ENCODE data around the gene SC5D.

The SC5D gene

DNA sequence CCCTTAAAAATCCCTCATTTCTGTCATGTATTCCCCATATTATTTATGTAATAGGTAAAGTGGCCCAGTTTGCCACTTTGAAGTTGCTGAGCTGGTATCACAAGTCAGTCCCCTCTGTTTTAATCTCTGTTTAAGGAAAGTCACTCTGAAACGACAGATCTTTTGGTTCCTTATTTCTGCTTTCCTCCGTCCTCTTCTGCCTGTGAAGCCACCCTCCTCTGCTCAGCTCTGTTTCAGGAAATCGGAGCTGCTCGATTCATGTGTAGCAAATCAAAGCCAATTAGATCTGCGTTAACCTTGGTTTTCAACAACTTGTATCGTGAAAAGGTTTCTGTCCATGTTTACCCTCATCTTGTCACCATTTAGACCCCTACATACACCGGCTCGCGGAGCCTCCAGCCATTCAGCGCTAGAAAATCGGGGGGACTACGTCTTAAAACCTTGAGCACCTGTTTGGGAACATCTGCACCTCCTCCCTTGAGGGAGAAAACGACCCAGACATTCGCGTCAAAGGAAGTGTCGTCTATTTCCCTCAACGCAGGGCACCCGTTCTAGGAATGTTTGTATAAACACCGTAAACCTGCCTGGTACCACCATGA, 576 bp upstream of the SC5D start:
- peak in 14 of 56 donors; percentile 26 to 85 (median 50) for DNase-seq

- no peak for DNase-seq
These were observed 670 bp downstream of the SC5D start for GRCh38 chr11:121293288-121293594.

DNA sequence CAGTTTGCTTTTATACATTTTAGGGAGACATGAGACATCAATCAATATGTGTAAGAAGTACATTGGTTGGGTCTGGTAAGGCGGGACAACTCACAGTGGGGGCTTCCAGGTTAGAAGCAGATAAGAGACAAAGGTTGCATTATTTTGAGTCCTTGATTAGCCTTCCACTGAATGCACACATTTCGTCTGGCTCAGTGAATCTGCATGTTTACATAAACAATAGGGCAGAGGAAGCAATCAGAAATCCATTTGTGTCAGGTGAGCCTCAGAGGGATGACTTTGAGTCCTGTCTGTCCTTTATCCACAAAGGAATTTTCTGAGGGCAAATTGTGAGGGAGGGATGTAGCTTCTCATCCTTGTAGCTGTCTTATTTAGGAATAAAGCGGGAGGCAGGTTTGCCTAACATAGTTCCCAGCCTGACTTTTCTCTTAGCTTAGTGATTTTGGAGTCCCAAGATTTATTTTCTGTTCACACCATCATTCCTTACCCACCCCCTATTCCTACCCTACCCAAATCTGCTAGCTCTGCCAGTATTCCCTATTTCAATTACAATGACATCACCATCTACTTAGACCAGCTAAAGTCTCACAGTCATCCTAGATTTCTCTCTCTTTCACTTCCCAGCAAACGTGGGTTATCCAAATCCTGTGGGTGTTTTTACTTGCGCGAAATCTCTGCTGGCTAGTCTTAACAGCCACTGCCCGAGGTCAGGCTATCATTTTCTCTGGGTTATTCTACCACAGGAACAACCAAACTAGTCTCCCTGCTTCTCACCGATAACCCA, 2.9 kb downstream of the SC5D start:
- no peak for DNase-seq

DNA sequence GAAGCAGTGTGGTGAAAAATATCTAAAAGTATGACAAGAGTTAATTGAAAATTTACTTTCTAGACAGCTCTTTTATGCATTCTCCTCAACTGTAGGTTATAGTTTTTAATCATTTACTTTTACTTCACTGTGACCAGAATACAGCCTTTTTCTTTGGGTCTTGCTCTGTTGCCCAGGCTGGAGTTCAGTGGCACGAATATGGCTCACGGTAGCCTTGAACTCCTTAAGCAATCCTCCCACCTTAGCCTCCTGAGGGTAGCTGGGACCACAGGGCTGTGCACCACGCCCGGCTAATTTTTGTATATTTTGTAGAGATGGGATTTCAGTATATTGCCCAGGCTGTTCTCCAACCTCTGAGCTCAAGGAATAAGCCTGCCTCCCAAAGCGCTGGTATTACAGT, 5.3 kb downstream of the SC5D start:
- DNase-seq = no peak

DNA sequence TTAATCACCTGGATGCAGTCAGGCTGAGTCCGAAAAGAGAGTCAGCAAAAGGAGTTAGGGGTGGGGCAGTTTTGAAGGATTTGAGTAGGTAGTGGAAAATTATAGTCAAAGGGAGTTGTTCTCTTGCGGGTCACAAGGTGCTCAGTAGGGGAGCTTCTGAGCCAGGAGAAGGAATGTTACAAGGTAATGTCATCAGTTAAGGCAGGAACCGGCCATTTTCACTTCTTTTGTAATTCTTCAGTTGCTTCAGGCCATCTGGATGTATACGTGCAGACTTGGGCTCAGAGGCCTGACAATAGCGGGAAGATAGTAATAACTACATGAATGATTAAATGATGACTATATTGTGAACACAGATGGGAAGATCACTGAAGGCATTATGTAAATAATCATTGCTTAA, 6.2 kb downstream of the SC5D start:
- no peak for DNase-seq

DNA sequence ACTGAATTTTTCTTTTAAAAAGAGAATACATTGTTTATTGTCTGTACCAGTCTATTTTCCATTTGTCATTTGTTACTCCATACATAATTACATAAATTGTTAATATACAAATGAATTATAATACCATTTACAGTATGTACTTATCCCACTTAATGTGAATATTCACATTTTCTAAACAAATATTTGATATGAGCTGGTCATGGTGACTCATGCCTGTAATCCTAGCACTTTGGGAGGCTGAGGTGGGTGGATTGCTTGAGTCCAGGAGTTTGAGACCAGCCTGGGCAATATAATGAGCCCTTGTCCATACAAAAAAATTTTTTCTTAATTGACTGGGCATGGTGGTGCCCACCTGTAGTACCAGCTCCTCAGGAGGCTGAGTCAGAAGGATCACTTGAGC, 6.8 kb downstream of the SC5D start:
- DNase-seq = no peak

GRCh38 chr11:121300313-121300971, 7.9 kb downstream of the SC5D start:
- no peak for DNase-seq

DNA sequence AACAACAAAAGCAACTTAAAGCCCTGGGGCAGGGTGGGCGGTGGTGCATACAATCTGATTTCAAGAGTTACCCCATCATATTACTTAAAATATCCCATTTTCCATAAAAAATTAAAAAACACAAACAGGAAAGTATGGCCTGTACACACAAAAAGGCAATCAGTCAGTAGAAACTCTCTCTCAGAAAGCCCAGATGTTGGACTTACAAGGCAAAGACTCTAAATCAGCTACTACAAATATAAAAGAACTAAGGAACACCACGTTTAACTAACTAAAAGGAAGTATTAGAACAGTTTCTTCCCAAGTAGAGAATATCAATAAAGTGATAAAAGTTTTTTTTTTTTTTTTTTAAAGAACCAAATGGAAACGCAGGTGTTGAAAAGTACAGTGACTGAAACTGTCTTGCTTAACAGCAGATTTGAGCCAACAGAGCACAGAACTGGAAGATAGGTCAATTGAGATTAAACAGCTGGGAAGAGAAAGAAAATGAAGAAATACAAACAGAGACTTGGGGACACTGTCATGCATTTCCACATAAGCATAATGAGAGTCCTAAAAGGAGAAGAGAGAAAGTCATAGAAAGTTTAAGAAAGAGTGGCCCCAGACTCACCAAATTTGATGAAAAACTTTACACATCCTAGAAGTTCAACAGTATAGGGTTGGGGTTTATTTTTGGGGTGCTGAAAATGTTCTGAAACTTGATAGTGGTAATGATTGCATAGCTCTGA, 8.6 kb downstream of the SC5D start:
- DNase-seq = no peak

- DNase-seq = no peak
These were observed 12.2 kb downstream of the SC5D start for GRCh38 chr11:121304759-121305158.

DNA sequence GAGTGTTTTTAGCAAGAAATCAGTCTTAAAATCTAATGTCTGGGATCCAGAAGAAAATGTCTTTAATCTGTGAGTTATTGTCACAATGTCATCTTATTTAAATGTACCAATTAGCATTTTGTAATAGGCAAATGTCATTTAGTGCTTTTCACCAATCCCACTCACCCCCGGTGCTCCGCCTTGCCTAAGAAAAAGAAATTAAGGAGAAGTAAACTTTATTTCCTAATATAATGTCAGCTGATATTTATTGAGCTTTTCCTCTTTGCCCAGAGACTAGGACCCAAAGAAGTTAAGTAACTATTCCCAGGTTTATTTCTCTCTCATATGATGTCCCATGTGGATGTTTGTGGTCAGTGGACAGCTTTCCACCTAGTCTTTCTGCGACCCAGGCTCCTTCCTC, 16.2 kb downstream of the SC5D start:
- no peak for DNase-seq

DNA sequence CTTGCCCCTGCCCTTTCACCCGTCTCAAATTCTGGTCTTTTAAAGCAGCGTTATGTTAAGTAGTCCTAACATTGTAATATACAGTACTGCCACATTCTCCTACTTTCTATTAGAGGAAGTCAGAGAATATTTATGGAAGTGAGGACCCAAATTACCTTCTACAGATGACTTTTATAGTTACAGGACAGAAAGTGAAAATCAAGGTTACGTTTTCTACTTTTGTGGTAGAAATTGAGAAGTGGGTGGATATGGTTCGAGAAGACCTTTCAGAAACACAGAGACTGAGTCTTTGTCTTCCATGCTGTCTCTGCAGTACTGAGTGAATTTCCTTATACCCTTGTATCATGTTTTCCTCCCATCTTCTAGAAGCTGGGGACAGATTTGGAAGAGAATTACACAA, 17.1 kb downstream of the SC5D start:
- DNase-seq = no peak

GRCh38 chr11:121310908-121311307, 18.3 kb downstream of the SC5D start:
- no peak for DNase-seq

GRCh38 chr11:121311373-121311772, 18.8 kb downstream of the SC5D start:
- no peak for DNase-seq

DNA sequence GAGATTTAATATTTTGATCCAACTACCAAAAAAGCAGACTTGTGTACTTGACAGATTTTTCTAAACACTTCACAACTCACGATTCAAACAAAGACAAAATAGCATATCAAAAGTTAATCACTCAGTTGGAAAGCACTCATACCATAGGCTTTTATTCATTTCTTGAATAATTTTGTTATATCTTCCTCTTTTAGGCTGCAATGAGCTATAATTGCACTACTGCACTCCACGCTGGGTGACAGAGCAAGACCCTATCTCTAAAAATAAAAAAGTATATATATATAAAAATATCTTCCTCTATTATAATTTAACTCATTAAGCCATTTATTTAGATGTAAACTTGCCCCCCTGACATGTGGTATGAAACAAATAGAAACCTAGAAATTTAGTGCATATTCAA, 19.9 kb downstream of the SC5D start:
- DNase-seq = no peak

- DNase-seq = peak in 18 of 56 donors; percentile 2 to 49 (median 18)
These were observed 26.6 kb downstream of the SC5D start for GRCh38 chr11:121318848-121319834.

GRCh38 chr11:121321614-121322243, 29.2 kb downstream of the SC5D start:
- DNase-seq = peak in 38 of 56 donors; percentile 5 to 75 (median 42)

DNA sequence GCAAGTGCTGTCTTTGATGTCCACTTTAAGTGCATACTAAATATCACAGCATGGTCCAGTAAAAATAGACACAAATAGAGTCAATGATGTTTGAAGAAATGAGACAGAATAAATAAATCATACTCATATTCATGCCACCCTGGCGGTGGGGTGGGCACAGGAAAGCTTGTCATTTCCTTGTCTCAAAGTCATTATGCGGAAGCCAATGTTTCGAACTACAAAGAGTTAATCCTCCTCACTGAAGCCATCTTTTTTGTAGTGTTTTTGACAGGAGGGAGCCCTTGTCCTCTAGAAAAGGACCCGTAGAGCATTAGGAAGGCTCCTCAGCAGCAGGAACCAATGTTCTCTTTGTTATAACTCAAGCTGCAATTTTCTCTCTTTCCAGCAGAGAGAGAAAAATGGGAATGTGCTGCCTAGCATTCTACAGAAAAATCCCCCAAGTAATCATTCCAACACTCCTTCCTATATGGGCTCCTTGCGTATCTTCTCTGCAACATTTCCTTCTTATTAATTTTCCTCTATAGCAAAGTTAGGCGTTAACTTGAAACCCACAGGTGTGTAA, 30.6 kb downstream of the SC5D start:
- no peak for DNase-seq

GRCh38 chr11:121326230-121326629, 33.7 kb downstream of the SC5D start:
- DNase-seq = no peak

- no peak for DNase-seq
These were observed 35.0 kb downstream of the SC5D start for GRCh38 chr11:121327553-121327952.
